HUES6 (cell line): ENCODE measurements around the gene MYBPH.

Experiments
- H3K27ac ChIP-seq: 2 replicates; pipeline ENCODE4 v1.7.0; 2013; ENCODE audit warnings: low read depth, mild to moderate bottlenecking, low read length, inconsistent platforms
- H3K27me3 ChIP-seq: 2 replicates; pipeline ENCODE4 v1.6.1; 2013; ENCODE audit warnings: low read length; ENCODE audit not compliant: control insufficient read depth, insufficient read depth
- H3K36me3 ChIP-seq: 2 replicates; pipeline ENCODE4 v1.6.1; 2013; ENCODE audit warnings: low read length; ENCODE audit not compliant: control insufficient read depth, insufficient read depth
- H3K4me1 ChIP-seq: 2 replicates; pipeline ENCODE4 v1.6.1; 2013; ENCODE audit warnings: low read length; ENCODE audit not compliant: control insufficient read depth, insufficient read depth
- H3K4me3 ChIP-seq: 2 replicates; pipeline ENCODE4 v1.5.1; 2013; ENCODE audit warnings: low read depth, low read length
- H3K9ac ChIP-seq: one replicate; pipeline ENCODE4 v1.6.1; 2013; ENCODE audit warnings: mild to moderate bottlenecking, low read length
- H3K9me3 ChIP-seq: 2 replicates; pipeline ENCODE4 v1.6.1; 2013; ENCODE audit warnings: low read depth, low read length; ENCODE audit not compliant: control insufficient read depth, insufficient read depth

The MYBPH gene

DNA sequence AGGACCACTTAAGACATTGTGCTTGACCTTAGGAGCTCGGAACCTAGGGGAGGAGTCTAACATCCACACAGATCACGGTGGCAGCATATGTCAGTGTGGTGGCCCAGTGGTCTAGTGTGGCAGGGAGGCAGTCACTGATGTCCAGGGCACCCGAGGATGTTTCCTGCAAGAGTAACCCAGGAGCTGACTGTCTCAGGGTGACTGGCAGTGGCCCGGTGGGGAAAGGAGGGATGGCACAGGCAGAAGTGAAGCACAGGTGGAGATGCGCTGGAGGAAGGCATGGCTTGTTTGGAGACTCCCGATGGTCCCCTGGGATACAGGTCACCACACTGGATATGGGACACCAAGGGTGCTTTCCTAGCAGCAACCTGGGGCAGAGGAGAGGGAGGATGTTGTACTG, 37.5 kb upstream of the MYBPH start:
- H3K9me3 ChIP-seq, result no peaks in the 10 kb centered on the region
- peaks cover 9% of the 10 kb centered on the region; the same call in 1 of the 2 replicates for H3K4me1 ChIP-seq
- no peak overlapping the region for H3K4me3 ChIP-seq
- H3K36me3 ChIP-seq, result no peaks in the 10 kb centered on the region
- no peaks in the 10 kb centered on the region for H3K27me3 ChIP-seq
- no peak overlapping the region for H3K27ac ChIP-seq
- H3K9ac ChIP-seq, result no peak overlapping the region

DNA sequence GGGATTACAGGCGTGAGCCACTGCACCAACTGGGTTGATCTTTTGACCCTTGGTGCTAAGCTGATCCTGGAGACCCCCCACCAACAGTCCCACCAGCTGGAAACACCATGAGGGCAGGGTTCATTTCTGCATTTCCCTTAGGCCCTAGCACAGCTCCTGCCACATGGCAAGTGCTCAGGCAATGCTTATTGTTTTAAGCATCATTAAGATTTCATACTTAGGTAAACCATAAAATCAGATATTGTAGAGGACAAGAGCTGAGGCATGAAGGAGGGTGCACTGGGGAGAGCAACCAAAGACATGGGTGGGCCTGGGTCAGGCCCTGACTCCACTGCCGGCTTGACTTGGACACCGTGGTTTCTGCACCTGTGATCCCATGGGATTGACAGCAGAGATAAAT, 36.2 kb upstream of the MYBPH start:
- H3K27me3 ChIP-seq, result no peaks in the 10 kb centered on the region
- H3K9ac ChIP-seq, result no peak overlapping the region
- H3K4me1 ChIP-seq, result peaks cover 5% of the 10 kb centered on the region; the same call in 1 of the 2 replicates
- no peaks in the 10 kb centered on the region for H3K9me3 ChIP-seq
- H3K36me3 ChIP-seq, result no peaks in the 10 kb centered on the region
- H3K4me3 ChIP-seq, result no peak overlapping the region
- no peak overlapping the region for H3K27ac ChIP-seq

DNA sequence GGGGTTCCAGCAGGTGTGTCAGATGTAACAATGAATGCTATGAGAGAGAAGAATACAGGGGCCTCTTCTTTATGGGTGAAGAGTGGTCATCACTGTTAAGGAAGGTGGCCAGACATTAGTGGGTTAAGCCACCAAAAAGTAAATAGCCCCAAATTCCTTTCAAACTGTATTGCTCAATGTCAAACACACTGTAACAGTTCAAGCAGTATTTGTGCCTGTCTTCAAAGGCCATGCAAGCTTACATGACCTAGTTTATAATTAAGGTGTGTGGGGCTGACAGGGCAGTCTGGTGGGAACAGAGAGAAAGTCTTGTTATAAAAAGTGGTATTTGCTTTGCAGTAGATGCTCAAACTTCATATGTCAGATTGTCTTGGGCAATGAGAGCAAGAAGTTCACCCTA, 35.4 kb upstream of the MYBPH start:
- H3K27ac ChIP-seq, result no peak overlapping the region
- H3K9me3 ChIP-seq, result no peaks in the 10 kb centered on the region
- no peaks in the 10 kb centered on the region; the same call in 1 of the 2 replicates for H3K4me1 ChIP-seq
- H3K27me3 ChIP-seq, result no peaks in the 10 kb centered on the region
- no peaks in the 10 kb centered on the region for H3K36me3 ChIP-seq
- H3K4me3 ChIP-seq, result no peak overlapping the region
- H3K9ac ChIP-seq, result no peak overlapping the region

DNA sequence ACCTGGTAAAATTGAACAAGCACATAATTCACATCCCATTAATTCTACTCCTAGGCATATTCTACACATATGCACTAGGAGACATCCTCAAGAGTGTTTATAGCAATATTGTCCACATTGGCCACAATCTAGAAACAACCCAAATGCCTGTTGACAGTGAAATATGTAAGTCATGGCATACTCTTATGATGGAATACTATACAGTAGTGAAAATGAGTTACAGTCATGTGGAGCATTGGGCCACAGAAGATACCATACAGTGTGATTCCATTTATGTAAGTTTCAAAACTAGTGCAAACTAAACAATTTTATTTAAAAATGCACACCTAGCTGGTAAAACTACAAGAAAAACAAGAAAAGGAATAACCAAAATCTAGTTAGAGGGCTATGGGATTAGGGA, 34.7 kb upstream of the MYBPH start:
- Histone ChIP-seq H3K9ac (no peak overlapping the region), H3K4me1 (no peaks in the 10 kb centered on the region; the same call in 1 of the 2 replicates), H3K4me3 (no peak overlapping the region), H3K36me3 (no peaks in the 10 kb centered on the region), H3K9me3 (no peaks in the 10 kb centered on the region), H3K27ac (no peak overlapping the region), H3K27me3 (no peaks in the 10 kb centered on the region)

DNA sequence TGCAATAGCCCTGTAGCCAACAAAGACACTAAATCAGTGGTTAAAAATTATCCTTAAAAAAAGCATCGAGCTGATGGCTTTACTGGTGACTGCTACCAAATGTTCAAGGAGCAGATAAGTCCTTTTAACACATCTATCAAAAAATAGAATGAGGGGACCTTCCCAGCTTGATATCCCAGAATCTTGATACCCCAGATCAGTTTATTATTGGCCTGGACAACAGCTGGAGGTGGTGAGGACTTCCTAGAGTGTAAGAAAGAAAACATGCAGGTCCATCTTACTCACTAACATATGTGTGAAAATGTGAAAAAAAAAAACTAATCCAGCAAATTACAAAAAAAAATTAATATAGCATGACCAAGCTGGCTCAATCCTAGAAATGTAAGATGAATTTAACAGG, 32.6 kb upstream of the MYBPH start:
- Histone ChIP-seq H3K9ac (no peak overlapping the region), H3K4me3 (no peak overlapping the region), H3K9me3 (no peaks in the 10 kb centered on the region), H3K27me3 (no peaks in the 10 kb centered on the region), H3K27ac (no peak overlapping the region), H3K4me1 (no peaks in the 10 kb centered on the region; the same call in 1 of the 2 replicates), H3K36me3 (no peaks in the 10 kb centered on the region)

DNA sequence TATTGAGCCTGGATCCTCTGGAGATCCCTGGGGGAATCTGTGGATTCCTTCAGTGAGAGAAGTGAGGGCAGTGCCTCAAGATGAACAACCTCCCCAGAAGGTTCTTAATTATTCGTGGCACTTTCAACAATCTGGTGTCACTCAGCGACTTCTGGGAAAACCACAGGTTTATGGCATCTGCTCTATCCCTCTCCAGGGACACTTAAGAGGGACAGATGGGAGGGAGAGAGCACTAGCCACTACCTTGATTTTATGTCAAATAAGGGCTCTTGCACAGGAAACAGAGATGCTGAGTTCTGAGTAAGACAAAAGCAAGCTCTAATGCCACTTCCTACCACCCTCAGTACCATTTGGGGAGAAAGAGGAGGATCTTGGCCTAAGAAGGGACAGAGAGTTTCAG, 32.1 kb upstream of the MYBPH start:
- Histone ChIP-seq H3K9me3 (no peaks in the 10 kb centered on the region), H3K9ac (no peak overlapping the region), H3K27me3 (no peaks in the 10 kb centered on the region), H3K4me1 (no peaks in the 10 kb centered on the region; the same call in 1 of the 2 replicates), H3K27ac (no peak overlapping the region), H3K4me3 (no peak overlapping the region), H3K36me3 (no peaks in the 10 kb centered on the region)

DNA sequence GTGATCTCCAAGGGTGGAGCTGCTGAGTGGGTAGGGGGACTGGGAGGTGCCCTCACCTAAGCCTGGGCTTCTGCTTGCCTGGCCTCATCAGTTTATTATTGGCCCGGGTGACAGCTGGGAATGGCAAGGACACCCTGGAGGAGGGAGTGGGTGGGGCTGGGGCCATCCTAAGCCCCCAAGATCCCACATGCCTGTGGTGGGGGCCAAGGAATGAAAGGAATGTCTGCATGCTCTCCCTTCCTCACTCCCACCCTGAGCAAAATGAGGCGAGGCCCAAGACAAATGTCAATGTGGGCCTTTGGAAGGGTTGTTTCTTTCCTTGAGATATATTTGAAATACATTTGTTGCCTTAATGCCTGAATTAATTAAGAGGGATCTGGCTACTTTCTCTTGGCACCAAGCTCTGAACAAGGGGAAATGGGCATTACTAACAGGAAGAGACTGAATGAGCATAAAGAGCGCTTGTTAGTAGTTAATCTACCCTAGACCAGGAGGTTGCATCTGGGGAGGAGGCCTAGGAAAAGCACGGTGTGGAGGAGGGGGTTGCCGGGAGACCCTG, 30.6 kb upstream of the MYBPH start:
- Histone ChIP-seq H3K4me3 (no peak overlapping the region), H3K9ac (no peak overlapping the region), H3K36me3 (no peaks in the 10 kb centered on the region), H3K4me1 (no peaks in the 10 kb centered on the region; the same call in 1 of the 2 replicates), H3K27ac (no peak overlapping the region), H3K9me3 (no peaks in the 10 kb centered on the region), H3K27me3 (no peaks in the 10 kb centered on the region)

DNA sequence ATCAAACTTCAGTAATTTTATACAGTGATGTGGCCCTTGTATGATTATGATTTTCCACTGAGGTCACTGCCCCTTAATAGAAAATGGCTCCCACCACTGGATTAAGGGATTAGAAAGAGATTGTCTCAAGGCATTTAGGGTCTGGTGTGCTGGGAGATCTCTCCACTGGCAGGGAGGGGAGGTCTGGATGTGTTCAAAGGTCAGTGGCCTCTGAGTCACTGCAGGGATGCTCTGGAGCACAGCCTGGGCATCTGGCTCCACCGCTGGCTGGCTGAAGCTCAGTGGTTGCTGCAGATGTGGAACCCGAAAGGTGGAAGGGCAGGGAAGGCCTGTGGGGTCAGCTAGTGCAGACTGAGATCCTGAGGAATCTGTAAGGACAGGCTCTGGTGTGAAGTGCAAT, 29.1 kb upstream of the MYBPH start:
- H3K9ac ChIP-seq, result no peak overlapping the region
- no peak overlapping the region for H3K27ac ChIP-seq
- H3K4me3 ChIP-seq, result no peak overlapping the region
- no peaks in the 10 kb centered on the region for H3K9me3 ChIP-seq
- 0 out of 2 replicates have a peak, but pooled peaks cover 5% of the 10 kb centered on the region for H3K27me3 ChIP-seq
- no peaks in the 10 kb centered on the region for H3K36me3 ChIP-seq
- H3K4me1 ChIP-seq, result no peaks in the 10 kb centered on the region; the same call in 1 of the 2 replicates

DNA sequence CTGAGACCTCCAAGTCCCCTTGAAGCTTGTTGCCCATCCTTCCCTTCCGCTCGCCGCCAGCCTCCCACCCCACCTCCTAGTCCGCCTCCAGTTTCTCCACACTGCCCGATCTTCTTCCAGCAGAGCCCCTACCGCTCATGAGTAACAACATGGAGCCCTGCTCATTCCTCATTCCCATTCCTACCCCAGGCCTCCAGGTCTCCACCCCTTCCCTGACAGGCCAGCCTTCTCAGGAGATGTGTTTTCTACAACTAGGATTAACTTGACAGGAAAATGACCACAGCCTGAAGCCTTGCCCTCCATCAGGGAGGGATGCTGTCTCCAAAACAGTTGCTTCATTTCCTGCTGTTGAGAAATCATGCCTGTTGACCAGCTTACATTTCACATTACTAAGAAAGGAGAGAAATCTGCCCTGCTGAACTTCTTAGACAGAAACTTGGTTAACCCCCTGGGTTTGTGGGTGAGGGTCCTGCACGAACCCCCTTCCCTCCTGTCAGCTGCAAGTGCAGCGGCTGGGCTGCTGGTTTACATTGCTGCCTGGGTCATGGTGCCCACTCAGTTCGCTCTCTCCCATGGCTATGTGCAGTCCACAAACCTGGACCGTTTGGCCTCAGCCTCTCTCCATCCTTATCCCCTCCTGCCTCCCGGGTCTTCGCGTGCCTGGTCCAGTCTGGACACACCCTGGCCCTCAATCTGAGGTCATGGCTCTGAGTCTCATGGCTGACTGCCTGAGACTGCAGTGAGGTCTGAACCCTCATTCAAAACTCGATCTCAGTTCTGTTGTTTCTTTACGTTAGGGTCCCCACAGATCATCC, 27.0 kb upstream of the MYBPH start:
- Histone ChIP-seq H3K9me3 (no peaks in the 10 kb centered on the region), H3K4me1 (peaks cover 3% of the 10 kb centered on the region; the same call in 1 of the 2 replicates), H3K9ac (no peak overlapping the region), H3K27ac (no peak overlapping the region), H3K4me3 (no peak overlapping the region), H3K36me3 (no peaks in the 10 kb centered on the region), H3K27me3 (0 out of 2 replicates have a peak, but pooled peaks cover 5% of the 10 kb centered on the region)

DNA sequence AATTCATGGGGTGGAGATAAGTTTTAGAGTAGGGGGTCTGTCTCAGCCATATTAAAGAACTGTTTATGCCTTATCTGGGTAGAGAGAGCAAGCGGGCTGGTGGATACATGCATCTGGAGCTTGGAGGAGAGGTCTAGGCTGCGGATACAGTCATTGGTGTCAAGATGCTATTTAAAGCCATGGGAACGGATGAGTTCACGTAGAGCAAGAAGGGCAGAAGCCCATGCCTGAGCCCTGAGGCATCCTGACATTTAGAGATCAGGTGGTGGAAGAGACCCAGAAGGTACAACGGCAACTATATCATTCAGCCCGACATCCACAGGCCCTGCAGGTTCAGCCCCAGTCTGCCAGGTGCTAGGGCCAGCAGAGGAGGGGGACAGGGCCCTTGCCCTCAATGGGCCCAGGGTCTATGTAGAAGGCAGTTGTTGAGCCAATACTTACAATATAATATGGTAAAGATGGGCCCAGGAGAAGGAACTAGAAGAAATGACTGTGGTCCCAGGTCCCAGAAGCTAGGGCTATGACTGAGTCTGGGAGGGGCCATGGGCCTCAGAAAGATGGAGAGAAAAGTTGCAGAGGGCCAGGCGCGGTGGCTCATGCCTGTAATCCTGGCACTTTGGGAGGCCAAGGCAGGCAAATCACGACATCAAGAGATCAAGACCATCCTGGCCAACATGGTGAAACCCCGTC, 26.0 kb upstream of the MYBPH start:
- Histone ChIP-seq H3K9me3 (no peaks in the 10 kb centered on the region; the same call in 1 of the 2 replicates), H3K4me1 (peaks cover 7% of the 10 kb centered on the region; the same call in 1 of the 2 replicates), H3K27ac (no peak overlapping the region), H3K27me3 (0 out of 2 replicates have a peak, but pooled peaks cover 5% of the 10 kb centered on the region), H3K36me3 (no peaks in the 10 kb centered on the region), H3K9ac (no peak overlapping the region), H3K4me3 (no peak overlapping the region)

DNA sequence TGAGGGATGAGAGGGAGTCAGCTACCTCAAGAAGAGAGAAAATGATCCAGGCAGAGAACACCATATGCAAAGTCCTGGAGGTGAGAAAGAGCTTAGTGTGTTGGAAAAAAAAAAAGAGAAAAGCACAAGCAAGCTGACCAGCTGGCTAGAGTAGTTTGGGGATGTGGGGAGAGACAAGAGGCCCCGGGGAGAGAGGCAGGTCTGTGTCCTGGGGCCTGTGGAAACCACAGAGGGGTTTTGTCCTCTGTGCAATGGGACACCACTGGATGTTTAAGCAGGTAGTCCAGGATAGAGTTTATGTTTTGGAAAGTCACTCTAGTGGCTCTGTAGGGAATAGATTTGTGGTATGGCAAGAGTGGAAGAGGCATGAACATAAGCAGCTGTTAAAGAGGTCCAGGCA, 25.3 kb upstream of the MYBPH start:
- Histone ChIP-seq H3K27ac (no peak overlapping the region), H3K9me3 (no peaks in the 10 kb centered on the region; the same call in 1 of the 2 replicates), H3K36me3 (no peaks in the 10 kb centered on the region), H3K9ac (no peak overlapping the region), H3K4me1 (peaks cover 7% of the 10 kb centered on the region; the same call in 1 of the 2 replicates), H3K4me3 (no peak overlapping the region), H3K27me3 (0 out of 2 replicates have a peak, but pooled peaks cover 5% of the 10 kb centered on the region)
